K562 (cell line): ENCODE measurements around the gene MRPL28. TPM values are rescaled to one million over a fixed set of nuclear protein-coding genes. Genes with fewer than 3 reads are reported as not detected.
A peak's percentile ranks its signal among the peaks of the same experiment; 100 is the strongest.

ENCODE experiments used
- C11orf30 ChIP-seq: fragments of 450-650 bp; IDR thresholded peaks from 2 replicates; pipeline ENCODE4 v1.6.1; 2016; ENCODE audit warnings: low read depth, mild to moderate bottlenecking
- DPF2 ChIP-seq: fragments of 450-650 bp; IDR thresholded peaks from 2 replicates; pipeline ENCODE4 v1.6.1; 2016
- HMGN3 ChIP-seq: IDR thresholded peaks from 2 replicates; pipeline ENCODE4 v1.6.1; 2011; ENCODE audit warnings: borderline replicate concordance, low read depth, mild to moderate bottlenecking, mixed read lengths, low read length; ENCODE audit not compliant: insufficient read length; ENCODE audit errors: extremely low read depth
- KDM5B ChIP-seq: fragments of 200-600 bp; sonication (generic); IDR thresholded peaks from 2 replicates; pipeline ENCODE4 v1.6.1; 2012; ENCODE audit warnings: low read depth, mild to moderate bottlenecking, moderate library complexity, low read length, control low read depth, inconsistent platforms; ENCODE audit not compliant: insufficient replicate concordance
- MIER1 ChIP-seq: fragments of 450-650 bp; IDR thresholded peaks from 2 replicates; pipeline ENCODE4 v1.6.1; 2016; ENCODE audit warnings: antibody characterized with exemption, mild to moderate bottlenecking, low read depth
- PHB ChIP-seq: fragments of 250-450 bp; sonication (Bioruptor Pico); IDR thresholded peaks from 2 replicates; pipeline ENCODE4 v1.5.0; 2021
- PHF20 ChIP-seq: fragments of 450-650 bp; IDR thresholded peaks from 2 replicates; pipeline ENCODE4 v1.6.1; 2018; ENCODE audit not compliant: partially characterized antibody
- PHF21A ChIP-seq: fragments of 450-650 bp; IDR thresholded peaks from 2 replicates; pipeline ENCODE4 v1.6.1; 2017; ENCODE audit warnings: low read depth, borderline replicate concordance
- RBM25 ChIP-seq: fragments of 200-400 bp; formaldehyde crosslinking; IDR thresholded peaks from 2 replicates; pipeline ENCODE4 v1.6.1; 2018; ENCODE audit warnings: low read length, low read depth, moderate library complexity; ENCODE audit not compliant: severe bottlenecking
- TAF15 ChIP-seq: fragments of 200-400 bp; formaldehyde crosslinking; IDR thresholded peaks from 2 replicates; pipeline ENCODE4 v1.6.1; 2017; ENCODE audit warnings: mild to moderate bottlenecking, low read depth, low read length, moderate library complexity
- ZNF311 ChIP-seq: fragments of 250-450 bp; sonication (Bioruptor Pico); IDR thresholded peaks from 2 replicates; pipeline ENCODE4 v1.4.0; 2020; ENCODE audit warnings: mild to moderate bottlenecking, moderate library complexity
- ZNF347 ChIP-seq: fragments of 450-650 bp; formaldehyde crosslinking; IDR thresholded peaks from 2 replicates; pipeline ENCODE4 v1.4.0; 2020; ENCODE audit warnings: low read depth, mild to moderate bottlenecking, moderate library complexity
- ZNF384 ChIP-seq: IDR thresholded peaks from 2 replicates; pipeline ENCODE4 v1.6.1; 2012; ENCODE audit warnings: low read depth, low read length, improper control_type of control experiment
- polyA plus RNA-seq, 8 experiments: library from polyadenylated mRNA; depleted of rRNA in 4 of 8; stranded (reverse) in 5 of 8; unstranded in 3 of 8; fragments of >200 nt; fragmentation: Nextera tagmentation in 2 of 8; fragmentation: Illumina TruSeq in 1 of 8; extraction: Ambion mirVana in 2 of 8; extraction: Trizol in 1 of 8; gene quantifications; 2 replicates each; pipeline versions ENCODE4 v1.2.1 to v1.2.3, GENCODE V29; 2011 to 2014; ENCODE audit warnings: inconsistent platforms in 1 of 8, missing spikeins in 1 of 8
- total RNA-seq, 7 experiments: library from RNA; depleted of rRNA in 6 of 7; stranded (reverse); fragments of >200 nt in 6 of 7; fragmentation: Illumina TruSeq in 2 of 7; extraction: Trizol in 2 of 7; gene quantifications; 2 replicates each; pipeline versions ENCODE4 v1.2.1 to v1.2.3, GENCODE V29; 2011 to 2021; ENCODE audit warnings: low replicate concordance in 1 of 7
- TF ChIP-seq, protein P1 (sequence below), 3 experiments: IDR thresholded peaks in 2 of 3; conservative IDR thresholded peaks in 1 of 3; 2 replicates each; pipeline ENCODE4 v1.5.1; 2011 to 2012; ENCODE audit warnings: low read length in 3 of 3, mild to moderate bottlenecking in 3 of 3, control low read depth in 2 of 3, improper control_type of control experiment in 1 of 3, inconsistent platforms in 1 of 3, low read depth in 1 of 3, mixed read lengths in 1 of 3, moderate library complexity in 1 of 3; ENCODE audit not compliant: insufficient read depth in 2 of 3
- TF ChIP-seq, protein P2 (sequence below): sonication (generic); formaldehyde crosslinking; IDR thresholded peaks from 2 replicates; pipeline ENCODE4 v1.8.0; 2022; ENCODE audit warnings: mild to moderate bottlenecking, missing genetic modification reagents
- TF ChIP-seq, protein P3 (sequence below): fragments of 200-800 bp; sonication (Bioruptor generic); IDR thresholded peaks from 2 replicates; pipeline ENCODE4 v1.6.1; 2016; ENCODE audit warnings: missing genetic modification characterization, missing compliant biosample characterization

The MRPL28 gene
- total and polyA plus RNA-seq, 9 of the 15 experiments (the other 6 are each of a cell fraction or from before 2014, with no cell fraction given) = 2.5 to 323 (median 175) TPM

DNA sequence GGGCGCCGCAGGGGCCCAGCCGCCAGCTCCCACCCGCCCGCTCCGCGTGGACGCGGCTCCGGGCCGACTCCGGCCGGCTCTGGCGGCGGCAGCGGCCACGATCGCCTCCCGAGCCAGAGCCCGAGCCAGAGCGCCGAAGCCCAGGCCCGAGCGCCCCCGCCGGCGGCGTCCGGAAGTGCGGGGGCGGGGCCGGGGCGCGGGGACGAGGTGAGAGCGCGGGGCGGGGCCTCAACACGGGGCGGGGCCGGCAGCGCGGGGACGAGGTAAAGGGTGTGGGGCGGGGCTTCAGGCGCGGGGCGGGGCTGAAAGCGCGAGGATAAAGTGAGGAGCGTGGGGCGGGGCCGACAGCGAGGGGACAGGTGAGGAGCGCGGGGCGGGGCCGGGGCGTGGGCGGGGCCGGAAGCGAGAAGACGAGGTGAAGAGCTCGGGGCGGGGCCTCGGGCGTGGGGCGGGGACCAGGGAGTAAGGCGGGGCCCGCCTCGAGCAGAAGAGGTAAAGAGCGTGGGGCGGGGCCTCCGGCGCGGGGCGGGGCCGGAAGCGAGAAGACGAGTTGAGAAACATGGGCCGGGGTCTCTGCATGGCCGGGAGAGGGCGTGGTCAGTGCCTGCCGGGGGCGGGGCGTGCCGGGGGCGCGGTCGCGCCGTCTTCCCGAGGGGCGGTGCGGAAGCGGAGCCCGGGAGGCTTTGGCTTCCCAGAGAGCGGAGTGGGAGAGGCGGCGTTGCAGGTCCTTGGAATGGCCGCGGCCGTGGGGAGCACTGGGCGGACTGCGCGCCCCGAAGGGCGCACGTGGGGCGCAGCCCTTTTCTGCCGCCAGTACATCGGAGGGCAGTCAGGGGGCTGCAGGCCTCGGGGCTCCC, 17.6 kb downstream of the MRPL28 start, which contains the start of gene AXIN1 (continued):
- TF ChIP-seq, protein P1, sequence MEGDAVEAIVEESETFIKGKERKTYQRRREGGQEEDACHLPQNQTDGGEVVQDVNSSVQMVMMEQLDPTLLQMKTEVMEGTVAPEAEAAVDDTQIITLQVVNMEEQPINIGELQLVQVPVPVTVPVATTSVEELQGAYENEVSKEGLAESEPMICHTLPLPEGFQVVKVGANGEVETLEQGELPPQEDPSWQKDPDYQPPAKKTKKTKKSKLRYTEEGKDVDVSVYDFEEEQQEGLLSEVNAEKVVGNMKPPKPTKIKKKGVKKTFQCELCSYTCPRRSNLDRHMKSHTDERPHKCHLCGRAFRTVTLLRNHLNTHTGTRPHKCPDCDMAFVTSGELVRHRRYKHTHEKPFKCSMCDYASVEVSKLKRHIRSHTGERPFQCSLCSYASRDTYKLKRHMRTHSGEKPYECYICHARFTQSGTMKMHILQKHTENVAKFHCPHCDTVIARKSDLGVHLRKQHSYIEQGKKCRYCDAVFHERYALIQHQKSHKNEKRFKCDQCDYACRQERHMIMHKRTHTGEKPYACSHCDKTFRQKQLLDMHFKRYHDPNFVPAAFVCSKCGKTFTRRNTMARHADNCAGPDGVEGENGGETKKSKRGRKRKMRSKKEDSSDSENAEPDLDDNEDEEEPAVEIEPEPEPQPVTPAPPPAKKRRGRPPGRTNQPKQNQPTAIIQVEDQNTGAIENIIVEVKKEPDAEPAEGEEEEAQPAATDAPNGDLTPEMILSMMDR (IDR thresholded peaks at IDR 0.05 in 2 of 3, conservative IDR thresholded peaks at IDR 0.05 in 1 of 3; ENCODE audit: insufficient read depth in 2 of 3, low read depth in 1 of 3, low read length in 3 of 3) = peak in 2 of 3 experiments; percentile 62 to 81; a peak in 3 of 6 replicates
- TF ChIP-seq MIER1 = no peak
- TF ChIP-seq PHB (CRISPR knock-in tag) = peak; percentile 32; the same call in 1 of the 2 replicates
- TF ChIP-seq HMGN3 = peak; percentile 72
- no peak for TF ChIP-seq ZNF347 (CRISPR knock-in tag)
- TF ChIP-seq ZNF311 (CRISPR knock-in tag) = no peak
- no peak for TF ChIP-seq TAF15
- TF ChIP-seq PHF20 = peak; percentile 74
- no peak for TF ChIP-seq RBM25
- no peak for TF ChIP-seq PHF21A
- TF ChIP-seq, protein P2, sequence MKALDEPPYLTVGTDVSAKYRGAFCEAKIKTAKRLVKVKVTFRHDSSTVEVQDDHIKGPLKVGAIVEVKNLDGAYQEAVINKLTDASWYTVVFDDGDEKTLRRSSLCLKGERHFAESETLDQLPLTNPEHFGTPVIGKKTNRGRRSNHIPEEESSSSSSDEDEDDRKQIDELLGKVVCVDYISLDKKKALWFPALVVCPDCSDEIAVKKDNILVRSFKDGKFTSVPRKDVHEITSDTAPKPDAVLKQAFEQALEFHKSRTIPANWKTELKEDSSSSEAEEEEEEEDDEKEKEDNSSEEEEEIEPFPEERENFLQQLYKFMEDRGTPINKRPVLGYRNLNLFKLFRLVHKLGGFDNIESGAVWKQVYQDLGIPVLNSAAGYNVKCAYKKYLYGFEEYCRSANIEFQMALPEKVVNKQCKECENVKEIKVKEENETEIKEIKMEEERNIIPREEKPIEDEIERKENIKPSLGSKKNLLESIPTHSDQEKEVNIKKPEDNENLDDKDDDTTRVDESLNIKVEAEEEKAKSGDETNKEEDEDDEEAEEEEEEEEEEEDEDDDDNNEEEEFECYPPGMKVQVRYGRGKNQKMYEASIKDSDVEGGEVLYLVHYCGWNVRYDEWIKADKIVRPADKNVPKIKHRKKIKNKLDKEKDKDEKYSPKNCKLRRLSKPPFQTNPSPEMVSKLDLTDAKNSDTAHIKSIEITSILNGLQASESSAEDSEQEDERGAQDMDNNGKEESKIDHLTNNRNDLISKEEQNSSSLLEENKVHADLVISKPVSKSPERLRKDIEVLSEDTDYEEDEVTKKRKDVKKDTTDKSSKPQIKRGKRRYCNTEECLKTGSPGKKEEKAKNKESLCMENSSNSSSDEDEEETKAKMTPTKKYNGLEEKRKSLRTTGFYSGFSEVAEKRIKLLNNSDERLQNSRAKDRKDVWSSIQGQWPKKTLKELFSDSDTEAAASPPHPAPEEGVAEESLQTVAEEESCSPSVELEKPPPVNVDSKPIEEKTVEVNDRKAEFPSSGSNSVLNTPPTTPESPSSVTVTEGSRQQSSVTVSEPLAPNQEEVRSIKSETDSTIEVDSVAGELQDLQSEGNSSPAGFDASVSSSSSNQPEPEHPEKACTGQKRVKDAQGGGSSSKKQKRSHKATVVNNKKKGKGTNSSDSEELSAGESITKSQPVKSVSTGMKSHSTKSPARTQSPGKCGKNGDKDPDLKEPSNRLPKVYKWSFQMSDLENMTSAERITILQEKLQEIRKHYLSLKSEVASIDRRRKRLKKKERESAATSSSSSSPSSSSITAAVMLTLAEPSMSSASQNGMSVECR = peak; percentile 84
- TF ChIP-seq C11orf30 = no peak
- TF ChIP-seq DPF2 = no peak
- peak; percentile 35 for TF ChIP-seq KDM5B
- TF ChIP-seq, protein P3, sequence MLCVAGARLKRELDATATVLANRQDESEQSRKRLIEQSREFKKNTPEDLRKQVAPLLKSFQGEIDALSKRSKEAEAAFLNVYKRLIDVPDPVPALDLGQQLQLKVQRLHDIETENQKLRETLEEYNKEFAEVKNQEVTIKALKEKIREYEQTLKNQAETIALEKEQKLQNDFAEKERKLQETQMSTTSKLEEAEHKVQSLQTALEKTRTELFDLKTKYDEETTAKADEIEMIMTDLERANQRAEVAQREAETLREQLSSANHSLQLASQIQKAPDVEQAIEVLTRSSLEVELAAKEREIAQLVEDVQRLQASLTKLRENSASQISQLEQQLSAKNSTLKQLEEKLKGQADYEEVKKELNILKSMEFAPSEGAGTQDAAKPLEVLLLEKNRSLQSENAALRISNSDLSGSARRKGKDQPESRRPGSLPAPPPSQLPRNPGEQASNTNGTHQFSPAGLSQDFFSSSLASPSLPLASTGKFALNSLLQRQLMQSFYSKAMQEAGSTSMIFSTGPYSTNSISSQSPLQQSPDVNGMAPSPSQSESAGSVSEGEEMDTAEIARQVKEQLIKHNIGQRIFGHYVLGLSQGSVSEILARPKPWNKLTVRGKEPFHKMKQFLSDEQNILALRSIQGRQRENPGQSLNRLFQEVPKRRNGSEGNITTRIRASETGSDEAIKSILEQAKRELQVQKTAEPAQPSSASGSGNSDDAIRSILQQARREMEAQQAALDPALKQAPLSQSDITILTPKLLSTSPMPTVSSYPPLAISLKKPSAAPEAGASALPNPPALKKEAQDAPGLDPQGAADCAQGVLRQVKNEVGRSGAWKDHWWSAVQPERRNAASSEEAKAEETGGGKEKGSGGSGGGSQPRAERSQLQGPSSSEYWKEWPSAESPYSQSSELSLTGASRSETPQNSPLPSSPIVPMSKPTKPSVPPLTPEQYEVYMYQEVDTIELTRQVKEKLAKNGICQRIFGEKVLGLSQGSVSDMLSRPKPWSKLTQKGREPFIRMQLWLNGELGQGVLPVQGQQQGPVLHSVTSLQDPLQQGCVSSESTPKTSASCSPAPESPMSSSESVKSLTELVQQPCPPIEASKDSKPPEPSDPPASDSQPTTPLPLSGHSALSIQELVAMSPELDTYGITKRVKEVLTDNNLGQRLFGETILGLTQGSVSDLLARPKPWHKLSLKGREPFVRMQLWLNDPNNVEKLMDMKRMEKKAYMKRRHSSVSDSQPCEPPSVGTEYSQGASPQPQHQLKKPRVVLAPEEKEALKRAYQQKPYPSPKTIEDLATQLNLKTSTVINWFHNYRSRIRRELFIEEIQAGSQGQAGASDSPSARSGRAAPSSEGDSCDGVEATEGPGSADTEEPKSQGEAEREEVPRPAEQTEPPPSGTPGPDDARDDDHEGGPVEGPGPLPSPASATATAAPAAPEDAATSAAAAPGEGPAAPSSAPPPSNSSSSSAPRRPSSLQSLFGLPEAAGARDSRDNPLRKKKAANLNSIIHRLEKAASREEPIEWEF = no peak
- no peak for TF ChIP-seq ZNF384
